Cardiac muscle cell (in vitro differentiated cells and primary cell): ENCODE data around the gene DENND11. TPM values are rescaled to one million over a fixed set of nuclear protein-coding genes. Genes with fewer than 3 reads are reported as not detected.

Source experiments
- DNase-seq, 2 donors: peaks; one replicate each; pipeline versions ENCODE4 v3.0.0 to v3.0.0-alpha.2; 2010 to 2017; ENCODE audit warnings: low read depth in 1 of 2, low spot score in 1 of 2
- H3K27ac ChIP-seq: fragments of 200-600 bp; sonication (generic); 2 replicates; pipeline ENCODE4 v1.5.1; 2016
- H3K27me3 ChIP-seq: fragments of 200-600 bp; sonication (generic); 2 replicates; pipeline ENCODE4 v1.6.0; 2016; ENCODE audit warnings: control low read depth
- H3K36me3 ChIP-seq: fragments of 200-600 bp; sonication (generic); 2 replicates; pipeline ENCODE4 v1.5.1; 2016; ENCODE audit warnings: control low read depth
- H3K4me1 ChIP-seq: fragments of 200-600 bp; sonication (generic); 2 replicates; pipeline ENCODE4 v1.8.1; 2017; ENCODE audit warnings: low read depth, mild to moderate bottlenecking, mixed run types
- H3K4me3 ChIP-seq: fragments of 200-600 bp; sonication (generic); 2 replicates; pipeline ENCODE4 v1.5.1; 2016; ENCODE audit warnings: mild to moderate bottlenecking
- H3K9me3 ChIP-seq: fragments of 200-600 bp; sonication (generic); 2 replicates; pipeline ENCODE4 v1.5.1; 2017; ENCODE audit warnings: low read depth, mild to moderate bottlenecking, control low read depth
- CTCF ChIP-seq: IDR thresholded peaks from 2 replicates; pipeline ENCODE4 v1.5.1; 2012; ENCODE audit warnings: low read depth, mild to moderate bottlenecking, low read length
- polyA plus RNA-seq: library from polyadenylated mRNA; unstranded; fragments of >200 nt; fragmentation: Nextera tagmentation; extraction: Ambion mirVana; gene quantifications from 2 replicates; pipeline ENCODE4 v1.2.1, GENCODE V29; 2016
- total RNA-seq: library from RNA; depleted of rRNA; stranded (reverse); fragments of >200 nt; gene quantifications from 2 replicates; pipeline ENCODE4 v1.2.3, GENCODE V29; 2016

The DENND11 gene
- total and polyA plus RNA-seq, 2 experiments from 2014 or later = 5.0 to 15.5 TPM

- no peaks in the 10 kb centered on the region for H3K9me3 ChIP-seq
- H3K4me1 ChIP-seq = no peaks in the 10 kb centered on the region
- no peaks in the 10 kb centered on the region for H3K36me3 ChIP-seq
- no peaks in the 10 kb centered on the region for H3K27me3 ChIP-seq
- no peak overlapping the region for H3K4me3 ChIP-seq
- peak in 1 of 2 donors; percentile 58 for DNase-seq
- TF ChIP-seq CTCF = no peak
- H3K27ac ChIP-seq = no peak overlapping the region
These were observed 25.3 kb downstream of the DENND11 start for GRCh38 chr7:141676618-141677017.

- H3K27me3 ChIP-seq = no peaks in the 10 kb centered on the region
- no peak overlapping the region for H3K27ac ChIP-seq
- H3K36me3 ChIP-seq = no peaks in the 10 kb centered on the region
- no peak for DNase-seq
- no peak for TF ChIP-seq CTCF
- no peaks in the 10 kb centered on the region for H3K4me1 ChIP-seq
- no peaks in the 10 kb centered on the region for H3K9me3 ChIP-seq
- no peak overlapping the region for H3K4me3 ChIP-seq
These were observed 26.3 kb downstream of the DENND11 start for GRCh38 chr7:141675436-141676215.

GRCh38 chr7:141674702-141675101 is 27.3 kb downstream of the DENND11 start:
- peak; percentile 42 for TF ChIP-seq CTCF
- H3K27me3 ChIP-seq = no peaks in the 10 kb centered on the region
- no peaks in the 10 kb centered on the region for H3K4me1 ChIP-seq
- DNase-seq = peak in 1 of 2 donors; percentile 27
- H3K4me3 ChIP-seq = no peak overlapping the region
- no peaks in the 10 kb centered on the region for H3K36me3 ChIP-seq
- H3K27ac ChIP-seq = no peak overlapping the region
- H3K9me3 ChIP-seq = no peaks in the 10 kb centered on the region

GRCh38 chr7:141674171-141674671 is 27.7 kb downstream of the DENND11 start:
- no peaks in the 10 kb centered on the region for H3K4me1 ChIP-seq
- no peaks in the 10 kb centered on the region for H3K27me3 ChIP-seq
- no peak overlapping the region for H3K4me3 ChIP-seq
- no peaks in the 10 kb centered on the region for H3K9me3 ChIP-seq
- TF ChIP-seq CTCF = no peak
- peak in 1 of 2 donors; percentile 64 for DNase-seq
- H3K27ac ChIP-seq = no peak overlapping the region
- H3K36me3 ChIP-seq = no peaks in the 10 kb centered on the region

GRCh38 chr7:141673346-141673745 is 28.6 kb downstream of the DENND11 start:
- no peak for TF ChIP-seq CTCF
- no peaks in the 10 kb centered on the region for H3K36me3 ChIP-seq
- no peaks in the 10 kb centered on the region for H3K4me1 ChIP-seq
- H3K27ac ChIP-seq = no peak overlapping the region
- DNase-seq = no peak
- H3K4me3 ChIP-seq = no peak overlapping the region
- H3K27me3 ChIP-seq = no peaks in the 10 kb centered on the region
- H3K9me3 ChIP-seq = no peaks in the 10 kb centered on the region
